GM12891 (cell line): ENCODE data around the gene KDM3A.

ENCODE experiments used
- POLR2A ChIP-seq: IDR thresholded peaks from 2 replicates; pipeline ENCODE4 v1.6.1; 2011; ENCODE audit warnings: low read depth, low read length, control low read depth
- POU2F2 ChIP-seq: IDR thresholded peaks from 2 replicates; pipeline ENCODE4 v1.6.1; 2011; ENCODE audit warnings: low read depth, mild to moderate bottlenecking, control low read depth, low read length, moderate library complexity
- TAF1 ChIP-seq: IDR thresholded peaks from 2 replicates; pipeline ENCODE4 v1.6.1; 2011; ENCODE audit warnings: low read depth, low read length, control low read depth

- TF ChIP-seq POU2F2 (no peak), POLR2A (no peak), TAF1 (no peak)
Measured at GRCh38 chr2:86484385-86484784, 43.2 kb downstream of the KDM3A start.
